ENCODE data around the gene F8. TPM values are rescaled to one million over a fixed set of nuclear protein-coding genes. Genes with fewer than 3 reads are reported as not detected.

The F8 gene
- total RNA-seq, 1 donor from 2014 or later = 49.7 TPM

GRCh38 chrX:155005190-155005589, 17.3 kb downstream of the F8 start:
- Histone ChIP-seq H3K27me3 (ENCODE audit: low read depth) (no peaks in the 10 kb centered on the region), H3K4me3 (no peak overlapping the region), H3K9me3 (replicated peaks) (no peaks in the 10 kb centered on the region), H3K36me3 (no peaks in the 10 kb centered on the region), H3K27ac (replicated peaks) (peak overlapping the region; percentile 58), H3K4me1 (peaks cover 37% of the 10 kb centered on the region)
- DNase-seq = no peak
- intact Hi-C loops (cut with micrococcal nuclease) = no loop called here
- no peak for TF ChIP-seq CTCF (IDR thresholded peaks at IDR 0.05; ENCODE audit: borderline replicate concordance)

GRCh38 chrX:155001873-155002272, 20.6 kb downstream of the F8 start:
- Histone ChIP-seq H3K4me1 (peaks cover 13% of the 10 kb centered on the region), H3K27ac (replicated peaks) (no peak overlapping the region), H3K9me3 (replicated peaks) (no peaks in the 10 kb centered on the region), H3K27me3 (ENCODE audit: low read depth) (no peaks in the 10 kb centered on the region), H3K36me3 (no peaks in the 10 kb centered on the region), H3K4me3 (no peak overlapping the region)
- no peak for TF ChIP-seq CTCF (IDR thresholded peaks at IDR 0.05; ENCODE audit: borderline replicate concordance)
- intact Hi-C loops (cut with micrococcal nuclease) = no loop called here
- DNase-seq = no peak

- Histone ChIP-seq H3K36me3 (no peaks in the 10 kb centered on the region), H3K4me1 (peaks cover 12% of the 10 kb centered on the region), H3K9me3 (replicated peaks) (no peaks in the 10 kb centered on the region), H3K27me3 (ENCODE audit: low read depth) (no peaks in the 10 kb centered on the region), H3K4me3 (no peak overlapping the region), H3K27ac (replicated peaks) (no peak overlapping the region)
- no peak for TF ChIP-seq CTCF (IDR thresholded peaks at IDR 0.05; ENCODE audit: borderline replicate concordance)
- intact Hi-C loops (cut with micrococcal nuclease) = no loop called here
- no peak for DNase-seq
Measured at GRCh38 chrX:155000841-155001240, 21.7 kb downstream of the F8 start.

- no peak overlapping the region for H3K27ac ChIP-seq (replicated peaks)
- H3K4me3 ChIP-seq = no peak overlapping the region
- no peaks in the 10 kb centered on the region for H3K36me3 ChIP-seq
- no peak for TF ChIP-seq CTCF (IDR thresholded peaks at IDR 0.05; ENCODE audit: borderline replicate concordance)
- no peaks in the 10 kb centered on the region for H3K4me1 ChIP-seq
- no peaks in the 10 kb centered on the region for H3K9me3 ChIP-seq (replicated peaks)
- DNase-seq = no peak
- no peaks in the 10 kb centered on the region for H3K27me3 ChIP-seq (ENCODE audit: low read depth)
- intact Hi-C loops (cut with micrococcal nuclease) = no loop called here
Measured at GRCh38 chrX:154998204-154998880, 24.2 kb downstream of the F8 start.

GRCh38 chrX:154991476-154991875, 31.0 kb downstream of the F8 start:
- Histone ChIP-seq H3K4me3 (no peak overlapping the region), H3K9me3 (replicated peaks) (no peaks in the 10 kb centered on the region), H3K4me1 (no peaks in the 10 kb centered on the region), H3K27me3 (ENCODE audit: low read depth) (no peaks in the 10 kb centered on the region), H3K36me3 (no peaks in the 10 kb centered on the region), H3K27ac (replicated peaks) (no peak overlapping the region)
- no peak for TF ChIP-seq CTCF (IDR thresholded peaks at IDR 0.05; ENCODE audit: borderline replicate concordance)
- intact Hi-C loops (cut with micrococcal nuclease) = no loop called here
- DNase-seq = no peak

Data from left ventricle myocardium inferior (tissue), 1 donor.